CD4-positive, alpha-beta T cell (primary cell): ENCODE measurements around the gene ADGRF4. TPM values are rescaled to one million over a fixed set of nuclear protein-coding genes. Genes with fewer than 3 reads are reported as not detected.
A peak's percentile ranks its signal among the peaks of the same experiment; 100 is the strongest.

Source experiments
- ATAC-seq: fragments of 200-7000 bp; cut with Tn5 transposase; one replicate; pipeline ENCODE4 v1.10.0; 2022; ENCODE audit warnings: mild to moderate bottlenecking; ENCODE audit not compliant: poor library complexity
- CTCF ChIA-PET: fragments of 350-600 bp; sonication (Branson Sonifier 250); formaldehyde crosslinking; loops from one replicate; lab custom pipeline; 2021; ENCODE audit warnings: antibody characterized with exemption, inconsistent platforms; lab: Charles Lee
- POLR2A ChIA-PET: fragments of 350-600 bp; sonication (Branson Sonifier 250); formaldehyde crosslinking; loops from one replicate; lab custom pipeline; 2021; ENCODE audit warnings: antibody characterized with exemption, inconsistent platforms; lab: Charles Lee
- DNase-seq, 14 experiments: peaks; one replicate each; pipeline ENCODE4 v3.0.0-alpha.2; 2013 to 2020; ENCODE audit warnings: mixed read lengths in 2 of 14
- H3K27ac ChIP-seq, 2 donors: one replicate each; pipeline versions ENCODE4 v1.5.1 to v1.7.0; 2013; ENCODE audit warnings: low read length in 2 of 2, low read depth in 1 of 2, mild to moderate bottlenecking in 1 of 2
- H3K27me3 ChIP-seq, 2 experiments: 1 replicate in 1 of 2; 2 replicates in 1 of 2; pipeline versions ENCODE4 v1.6.1 to v1.7.0; 2013; ENCODE audit warnings: low read length in 2 of 2, control low read depth in 1 of 2, mild to moderate bottlenecking in 1 of 2, moderate library complexity in 1 of 2; ENCODE audit not compliant: insufficient read depth in 2 of 2, control insufficient read depth in 1 of 2
- H3K36me3 ChIP-seq: one replicate; pipeline ENCODE4 v1.6.1; 2013; ENCODE audit warnings: low read length, control low read depth; ENCODE audit not compliant: insufficient read depth
- H3K4me1 ChIP-seq: one replicate; pipeline ENCODE4 v1.6.1; 2013; ENCODE audit warnings: low read length, control low read depth; ENCODE audit not compliant: insufficient read depth
- H3K4me3 ChIP-seq: one replicate; pipeline ENCODE4 v1.5.1; 2013; ENCODE audit warnings: mild to moderate bottlenecking, low read length, moderate library complexity
- H3K9me3 ChIP-seq, 2 experiments: 1 replicate in 1 of 2; 2 replicates in 1 of 2; pipeline versions ENCODE4 v1.6.1 to v1.7.0; 2013; ENCODE audit warnings: low read length in 2 of 2, mild to moderate bottlenecking in 2 of 2, control low read depth in 1 of 2, moderate library complexity in 1 of 2; ENCODE audit not compliant: control insufficient read depth in 1 of 2, insufficient read depth in 1 of 2
- H3K27ac Mint-ChIP-seq: one replicate; pipeline ENCODE4 v1.8.0; 2020; ENCODE audit warnings: mixed read lengths
- H3K27me3 Mint-ChIP-seq: one replicate; pipeline ENCODE4 v1.8.0; 2021; ENCODE audit warnings: mixed read lengths
- H3K36me3 Mint-ChIP-seq: one replicate; pipeline ENCODE4 v1.8.0; 2021; ENCODE audit warnings: low read depth, mixed read lengths
- H3K4me1 Mint-ChIP-seq: one replicate; pipeline ENCODE4 v1.8.0; 2021; ENCODE audit warnings: low read depth, mixed read lengths
- H3K4me3 Mint-ChIP-seq: one replicate; pipeline ENCODE4 v1.8.0; 2020; ENCODE audit warnings: mild to moderate bottlenecking, mixed read lengths
- H3K9me3 Mint-ChIP-seq: one replicate; pipeline ENCODE4 v1.8.0; 2020; ENCODE audit warnings: mixed read lengths
- CTCF ChIP-seq: fragments of 200-600 bp; IDR thresholded peaks from one replicate; pipeline ENCODE4 v1.8.0; 2022; ENCODE audit warnings: antibody characterized with exemption, mild to moderate bottlenecking
- intact Hi-C, 2 experiments: fragments of 100-400 bp; cut with DNase I in 1 of 2; cut with micrococcal nuclease in 1 of 2; formaldehyde crosslinking; loops; one replicate each; pipeline versions ENCODE4 v1.15.1 to v1.9.0; 2023 to 2025; cut with DNase I, micrococcal nuclease
- total RNA-seq, 174 experiments: library from RNA in 2 of 174; stranded (reverse) in 2 of 174; gene quantifications; one replicate each; pipeline ENCODE4 v1.2.3 and lab custom pipeline; 2021 to 2026

The ADGRF4 gene
- total RNA-seq, 2 experiments from 2014 or later, result not detected

GRCh38 chr6:47653706-47654105, 44.7 kb upstream of the ADGRF4 start:
- DNase-seq, result no peak
- POLR2A ChIA-PET, result no interaction called here
- Histone ChIP-seq H3K36me3 (no peaks in the 10 kb centered on the region), H3K27me3 (no peaks in the 10 kb centered on the region), H3K4me1 (no peaks in the 10 kb centered on the region), H3K9me3 (no peaks in the 10 kb centered on the region), H3K27ac (no peak overlapping the region), H3K4me3 (no peak overlapping the region)
- H3K27me3 Mint-ChIP-seq, result no peaks in the 10 kb centered on the region
- intact Hi-C loops, result no loop called here
- no peak overlapping the region for H3K4me3 Mint-ChIP-seq
- no peaks in the 10 kb centered on the region for H3K9me3 Mint-ChIP-seq
- no peaks in the 10 kb centered on the region for H3K4me1 Mint-ChIP-seq
- no peak for TF ChIP-seq CTCF
- no peaks in the 10 kb centered on the region for H3K36me3 Mint-ChIP-seq
- no peak for ATAC-seq
- CTCF ChIA-PET, result no interaction called here
- H3K27ac Mint-ChIP-seq, result no peak overlapping the region

GRCh38 chr6:47654255-47654654, 44.1 kb upstream of the ADGRF4 start:
- no peaks in the 10 kb centered on the region for H3K27me3 ChIP-seq
- Mint-ChIP-seq H3K36me3 (no peaks in the 10 kb centered on the region), H3K27me3 (no peaks in the 10 kb centered on the region), H3K9me3 (no peaks in the 10 kb centered on the region), H3K4me1 (no peaks in the 10 kb centered on the region), H3K27ac (no peak overlapping the region), H3K4me3 (no peak overlapping the region)
- DNase-seq (no peak), ATAC-seq (no peak)
- H3K36me3 ChIP-seq, result no peaks in the 10 kb centered on the region
- no peak overlapping the region for H3K4me3 ChIP-seq
- no peaks in the 10 kb centered on the region for H3K9me3 ChIP-seq
- no peaks in the 10 kb centered on the region for H3K4me1 ChIP-seq
- ChIA-PET CTCF (no interaction called here), POLR2A (no interaction called here)
- intact Hi-C loops, result no loop called here
- H3K27ac ChIP-seq, result no peak overlapping the region
- TF ChIP-seq CTCF, result no peak

GRCh38 chr6:47655719-47656595, 42.4 kb upstream of the ADGRF4 start:
- no peaks in the 10 kb centered on the region for H3K36me3 Mint-ChIP-seq
- Histone ChIP-seq H3K27ac (no peak overlapping the region), H3K36me3 (no peaks in the 10 kb centered on the region), H3K27me3 (no peaks in the 10 kb centered on the region), H3K4me1 (no peaks in the 10 kb centered on the region), H3K9me3 (no peaks in the 10 kb centered on the region), H3K4me3 (no peak overlapping the region)
- POLR2A ChIA-PET, result no interaction called here
- no peaks in the 10 kb centered on the region for H3K4me1 Mint-ChIP-seq
- H3K4me3 Mint-ChIP-seq, result no peak overlapping the region
- DNase-seq (peak in 4 of 14 experiments; percentile 1 to 24 (median 8)), ATAC-seq (peak; percentile 26)
- intact Hi-C loops, result no loop called here
- CTCF ChIA-PET, result no interaction called here
- no peak overlapping the region for H3K27ac Mint-ChIP-seq
- TF ChIP-seq CTCF, result no peak
- no peaks in the 10 kb centered on the region for H3K9me3 Mint-ChIP-seq
- H3K27me3 Mint-ChIP-seq, result peaks cover under 1% of the 10 kb centered on the region
